Brain microvascular endothelial cell (primary cell): ENCODE measurements around the gene MED16.

Experiments used
- DNase-seq: peaks from one replicate; pipeline ENCODE4 v3.0.0-alpha.2; 2020
- H3K27ac ChIP-seq: fragments of 250-450 bp; sonication (Bioruptor Pico); 2 replicates; pipeline ENCODE4 v1.5.1; 2020; ENCODE audit warnings: mild to moderate bottlenecking, moderate library complexity
- H3K27me3 ChIP-seq: fragments of 250-450 bp; sonication (Bioruptor Pico); replicated peaks from 2 replicates; pipeline ENCODE4 v1.5.1; 2020; ENCODE audit warnings: mild to moderate bottlenecking
- H3K36me3 ChIP-seq: fragments of 250-450 bp; sonication (Bioruptor Pico); replicated peaks from 2 replicates; pipeline ENCODE4 v1.5.1; 2020; ENCODE audit warnings: mild to moderate bottlenecking
- H3K4me3 ChIP-seq: 2 replicates; pipeline ENCODE4 v1.5.1; 2011; ENCODE audit warnings: low read depth, mild to moderate bottlenecking, control low read depth, low read length, moderate library complexity
- in situ Hi-C: cut with HindIII; loops from 2 replicates; pipeline ENCODE4 v1.10.0; 2017; ENCODE audit warnings: low sequenced_read_pairs, low pct_ligation_motif_present
- TF ChIP-seq, protein P1 (sequence below): IDR thresholded peaks from 2 replicates; pipeline ENCODE4 v1.5.1; 2011; ENCODE audit warnings: low read depth, mild to moderate bottlenecking, moderate library complexity, low read length, control low read depth, inconsistent platforms; ENCODE audit errors: missing control alignments

The MED16 gene

DNA sequence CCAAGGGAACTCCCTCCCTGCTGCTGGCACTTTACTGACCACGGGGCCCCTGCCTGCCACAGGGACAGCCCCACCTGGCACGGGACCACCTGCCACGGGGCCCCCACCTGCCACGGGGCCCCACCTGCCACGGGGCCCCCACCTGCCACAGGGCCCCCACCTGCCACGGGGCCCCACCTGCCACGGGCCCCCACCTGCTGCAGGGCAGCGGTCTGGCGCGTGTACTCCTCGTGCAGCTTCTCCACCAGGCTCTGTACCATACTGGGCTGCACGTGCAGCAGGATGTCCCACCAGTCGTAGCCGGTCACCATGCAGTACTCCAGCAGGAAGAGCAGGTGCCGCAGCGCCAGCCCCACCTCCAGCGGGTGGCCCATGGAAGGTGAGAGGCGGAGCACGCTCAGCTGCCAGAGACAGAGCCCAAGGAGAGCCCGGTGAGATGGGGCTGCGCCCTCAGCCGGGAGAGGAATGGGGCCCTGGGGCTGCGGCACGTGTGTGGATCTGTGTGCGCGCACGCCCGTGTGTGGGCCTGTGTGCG is 16.1 kb downstream of the MED16 start:
- Histone ChIP-seq H3K36me3 (peaks cover 47% of the 10 kb centered on the region), H3K27ac (no peak overlapping the region), H3K4me3 (no peak overlapping the region), H3K27me3 (no peaks in the 10 kb centered on the region)
- TF ChIP-seq, protein P1, sequence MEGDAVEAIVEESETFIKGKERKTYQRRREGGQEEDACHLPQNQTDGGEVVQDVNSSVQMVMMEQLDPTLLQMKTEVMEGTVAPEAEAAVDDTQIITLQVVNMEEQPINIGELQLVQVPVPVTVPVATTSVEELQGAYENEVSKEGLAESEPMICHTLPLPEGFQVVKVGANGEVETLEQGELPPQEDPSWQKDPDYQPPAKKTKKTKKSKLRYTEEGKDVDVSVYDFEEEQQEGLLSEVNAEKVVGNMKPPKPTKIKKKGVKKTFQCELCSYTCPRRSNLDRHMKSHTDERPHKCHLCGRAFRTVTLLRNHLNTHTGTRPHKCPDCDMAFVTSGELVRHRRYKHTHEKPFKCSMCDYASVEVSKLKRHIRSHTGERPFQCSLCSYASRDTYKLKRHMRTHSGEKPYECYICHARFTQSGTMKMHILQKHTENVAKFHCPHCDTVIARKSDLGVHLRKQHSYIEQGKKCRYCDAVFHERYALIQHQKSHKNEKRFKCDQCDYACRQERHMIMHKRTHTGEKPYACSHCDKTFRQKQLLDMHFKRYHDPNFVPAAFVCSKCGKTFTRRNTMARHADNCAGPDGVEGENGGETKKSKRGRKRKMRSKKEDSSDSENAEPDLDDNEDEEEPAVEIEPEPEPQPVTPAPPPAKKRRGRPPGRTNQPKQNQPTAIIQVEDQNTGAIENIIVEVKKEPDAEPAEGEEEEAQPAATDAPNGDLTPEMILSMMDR: no peak
- in situ Hi-C loops: no loop called here
- no peak for DNase-seq

DNA sequence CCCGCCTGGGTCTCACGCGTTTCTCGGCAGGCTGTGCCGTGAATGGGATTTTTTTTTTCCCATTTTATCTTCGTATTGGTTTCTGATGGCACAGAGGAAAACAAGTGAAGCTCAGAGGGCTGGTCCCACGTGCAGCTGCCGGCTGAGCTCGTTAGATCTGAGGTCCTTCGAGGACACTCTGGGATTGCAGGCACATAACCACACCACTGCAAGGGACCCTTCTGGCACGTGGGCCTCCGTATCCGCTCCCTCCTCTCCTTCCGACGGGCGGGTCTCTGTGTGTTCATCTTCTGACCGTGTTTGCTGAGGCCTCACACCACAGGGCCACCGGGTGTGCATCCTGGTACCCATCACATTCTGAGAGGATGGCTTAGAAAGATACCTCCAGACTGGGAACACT is 16.9 kb downstream of the MED16 start:
- no peak overlapping the region for H3K27ac ChIP-seq
- peaks cover 45% of the 10 kb centered on the region for H3K36me3 ChIP-seq
- H3K27me3 ChIP-seq: no peaks in the 10 kb centered on the region
- TF ChIP-seq, protein P1: no peak
- in situ Hi-C loops: no loop called here
- DNase-seq: no peak
- H3K4me3 ChIP-seq: no peak overlapping the region

DNA sequence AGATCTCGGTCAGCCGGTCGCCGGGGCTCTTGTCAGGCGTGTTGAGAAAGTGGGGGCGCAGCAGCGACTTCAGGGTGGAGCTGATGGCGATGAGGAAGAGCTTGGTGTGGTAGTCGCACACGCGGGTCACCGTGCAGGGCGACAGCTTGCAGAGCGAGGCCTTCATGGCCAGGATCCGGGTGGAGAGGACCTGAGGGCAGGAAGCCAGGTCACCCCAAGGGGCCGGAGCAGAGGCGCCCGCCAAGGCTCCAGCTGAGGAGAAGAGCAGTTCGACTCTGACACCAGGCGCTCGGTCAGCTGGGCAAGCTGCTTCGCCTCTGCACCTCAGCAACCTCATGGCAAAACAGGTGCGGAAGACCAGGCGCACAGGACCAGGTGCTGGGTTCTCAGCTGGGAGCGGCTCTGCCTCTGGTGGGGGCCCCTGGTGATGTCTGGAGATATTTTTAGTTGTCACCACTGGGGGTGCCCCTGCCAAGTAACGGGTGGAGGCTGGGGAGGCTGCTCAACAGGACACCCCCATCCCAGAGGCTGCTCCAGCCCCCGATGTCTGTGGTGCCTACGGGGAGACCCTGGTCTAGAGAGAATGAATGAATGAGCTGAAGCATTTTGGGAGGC is 17.6 kb downstream of the MED16 start:
- no peak for DNase-seq
- no peak overlapping the region for H3K27ac ChIP-seq
- H3K36me3 ChIP-seq: peaks cover 45% of the 10 kb centered on the region
- H3K27me3 ChIP-seq: no peaks in the 10 kb centered on the region
- in situ Hi-C loops: no loop called here
- no peak overlapping the region for H3K4me3 ChIP-seq
- TF ChIP-seq, protein P1: peak; percentile 3

DNA sequence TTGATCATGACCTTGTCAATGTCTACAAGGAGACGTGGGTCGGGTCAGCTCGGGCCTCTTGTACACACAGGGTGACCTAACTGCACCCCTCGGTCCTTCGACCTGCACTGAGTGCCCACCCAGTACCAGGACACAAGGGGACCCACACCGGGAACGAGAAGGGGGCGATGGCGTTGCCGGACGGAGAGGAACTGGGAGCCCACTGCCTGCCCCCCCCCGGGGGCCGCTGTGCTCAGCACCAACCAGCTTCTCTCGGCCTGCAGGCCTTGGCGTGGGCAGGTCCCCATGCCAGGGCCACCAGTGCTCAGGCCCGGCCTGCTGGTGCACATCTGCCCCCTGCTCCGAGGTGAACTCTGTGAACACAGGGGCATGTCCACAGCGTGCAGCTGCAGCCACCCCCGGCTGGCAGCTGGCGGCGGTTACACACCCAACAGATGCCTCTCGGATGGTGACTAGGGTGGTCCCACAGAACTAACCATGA is 19.4 kb downstream of the MED16 start:
- TF ChIP-seq, protein P1: no peak
- Histone ChIP-seq H3K27ac (no peak overlapping the region), H3K27me3 (no peaks in the 10 kb centered on the region), H3K4me3 (no peak overlapping the region), H3K36me3 (peaks cover 49% of the 10 kb centered on the region)
- in situ Hi-C loops: no loop called here
- no peak for DNase-seq

DNA sequence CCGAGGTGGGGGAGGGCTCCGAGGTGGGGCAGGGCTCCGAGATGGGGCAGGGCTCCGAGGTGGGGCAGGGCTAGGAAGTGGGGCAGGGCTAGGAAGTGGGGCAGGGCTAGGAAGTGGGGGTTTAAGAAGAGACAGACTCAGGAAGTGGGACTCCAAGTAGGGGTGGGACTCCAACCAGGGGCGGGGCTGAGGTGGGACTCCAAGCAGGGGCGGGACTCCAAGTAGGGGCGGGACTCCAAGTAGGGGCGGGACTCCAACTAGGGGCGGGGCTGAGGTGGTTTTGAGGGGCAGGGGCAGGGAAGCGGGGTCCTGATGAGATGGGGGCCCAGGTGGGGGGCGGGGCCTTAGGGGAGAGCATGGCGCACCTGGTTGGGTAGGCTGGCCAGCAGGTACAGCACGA is 19.9 kb downstream of the MED16 start:
- H3K27me3 ChIP-seq: no peaks in the 10 kb centered on the region
- in situ Hi-C loops: no loop called here
- H3K27ac ChIP-seq: no peak overlapping the region
- peaks cover 54% of the 10 kb centered on the region for H3K36me3 ChIP-seq
- TF ChIP-seq, protein P1: no peak
- H3K4me3 ChIP-seq: no peak overlapping the region
- DNase-seq: no peak
